Endothelial cell of umbilical vein (primary cell): ENCODE results near the gene KCNJ5. TPM values are rescaled to one million over a fixed set of nuclear protein-coding genes. Genes with fewer than 3 reads are reported as not detected.
"Not testable (repeated sequence)": the region's sequence is repeated elsewhere in the genome, so short reads cannot be mapped to it uniquely, and the experiment has no call there.

Source experiments
- BruUV-seq: library from RNA; stranded (reverse); fragments of 400-500 nt; replicated peaks from 2 replicates; lab custom pipeline; 2021; lab: Mats Ljungman, UMichigan
- CTCF ChIA-PET: fragments of 300-600, 350-600 bp; sonication (Branson Sonifier 250); formaldehyde crosslinking; loops from one replicate; lab custom pipeline; 2021; ENCODE audit warnings: antibody characterized with exemption, inconsistent platforms; lab: Charles Lee
- POLR2A ChIA-PET: fragments of 300-600, 350-600 bp; sonication (Branson Sonifier 250); formaldehyde crosslinking; loops from one replicate; lab custom pipeline; 2021; ENCODE audit warnings: antibody characterized with exemption, inconsistent platforms; lab: Charles Lee
- DNase-seq: peaks from one replicate; pipeline ENCODE4 v3.0.0-alpha.2; 2011; ENCODE audit warnings: low read depth, low spot score
- FAIRE-seq: peaks from 2 replicates; lab custom pipeline; 2011; peaks lifted over from hg19 to GRCh38; lab: Jason Lieb, UNC
- H2AFZ ChIP-seq: 2 replicates; pipeline ENCODE4 v1.6.0; 2012; ENCODE audit warnings: low read depth, low read length, control low read depth, inconsistent platforms
- H3K27ac ChIP-seq: 2 replicates; pipeline ENCODE4 v1.5.1; 2011; ENCODE audit warnings: low read depth, mild to moderate bottlenecking, control low read depth, low read length, moderate library complexity; ENCODE audit not compliant: insufficient read depth
- H3K27me3 ChIP-seq, 2 experiments: 2 replicates each; pipeline versions ENCODE4 v1.6.0 to v1.6.1; 2011; ENCODE audit warnings: low read length in 2 of 2, mixed read lengths in 1 of 2; ENCODE audit not compliant: control insufficient read depth in 2 of 2, insufficient read depth in 2 of 2
- H3K36me3 ChIP-seq, 2 experiments: 2 replicates in 1 of 2; 3 replicates in 1 of 2; pipeline ENCODE4 v1.5.1; 2011; ENCODE audit warnings: low read length in 2 of 2, mild to moderate bottlenecking in 1 of 2, moderate library complexity in 1 of 2; ENCODE audit not compliant: control insufficient read depth in 2 of 2, insufficient read depth in 2 of 2; ENCODE audit errors: extremely low read depth in 1 of 2
- H3K4me1 ChIP-seq: 3 replicates; pipeline ENCODE4 v1.5.1; 2011; ENCODE audit warnings: mild to moderate bottlenecking, low read length; ENCODE audit not compliant: control insufficient read depth, insufficient read depth; ENCODE audit errors: extremely low read depth
- H3K4me2 ChIP-seq: 2 replicates; pipeline ENCODE4 v1.6.1; 2011; ENCODE audit warnings: low read length, control low read depth, mixed read lengths; ENCODE audit not compliant: insufficient read depth
- H3K4me3 ChIP-seq, 3 experiments: fragments of 200-600 bp in 1 of 3; sonication (generic), shearing (Covaris generic) in 1 of 3; replicated peaks in 1 of 3; 2 replicates each; pipeline ENCODE4 v1.5.1; 2011 to 2016; ENCODE audit warnings: control low read depth in 3 of 3, low read length in 3 of 3, mild to moderate bottlenecking in 2 of 3, inconsistent platforms in 1 of 3, low read depth in 1 of 3, moderate library complexity in 1 of 3; ENCODE audit not compliant: insufficient read depth in 1 of 3
- H3K79me2 ChIP-seq: 2 replicates; pipeline ENCODE4 v1.6.0; 2012; ENCODE audit warnings: low read length, inconsistent platforms; ENCODE audit not compliant: control insufficient read depth, insufficient read depth
- H3K9ac ChIP-seq: replicated peaks from 2 replicates; pipeline ENCODE3; 2011; ENCODE audit warnings: low read length, control low read depth; ENCODE audit not compliant: insufficient read depth; ENCODE audit errors: extremely low read depth
- H3K9me1 ChIP-seq: replicated peaks from 3 replicates; pipeline ENCODE4 v1.6.0; 2011; ENCODE audit warnings: mild to moderate bottlenecking, low read length; ENCODE audit not compliant: control insufficient read depth, insufficient read depth; ENCODE audit errors: extremely low read depth
- H3K9me3 ChIP-seq: replicated peaks from 2 replicates; pipeline ENCODE4 v1.5.1; 2012; ENCODE audit warnings: low read length, inconsistent platforms; ENCODE audit not compliant: control insufficient read depth, insufficient read depth
- H4K20me1 ChIP-seq: replicated peaks from 2 replicates; pipeline ENCODE3; 2011; ENCODE audit warnings: mild to moderate bottlenecking, low read length; ENCODE audit not compliant: control insufficient read depth, insufficient read depth; ENCODE audit errors: extremely low read depth
- EZH2 ChIP-seq: IDR thresholded peaks from 2 replicates; pipeline ENCODE4 v1.6.1; 2012; ENCODE audit warnings: borderline replicate concordance, low read depth, mild to moderate bottlenecking, moderate library complexity, low read length, inconsistent platforms; ENCODE audit not compliant: severe bottlenecking
- JUN ChIP-seq: IDR thresholded peaks from 2 replicates; pipeline ENCODE4 v1.6.1; 2011; ENCODE audit warnings: borderline replicate concordance, low read depth; ENCODE audit not compliant: insufficient read length, insufficient read depth
- MAX ChIP-seq: IDR thresholded peaks from 2 replicates; pipeline ENCODE4 v1.6.1; 2011; ENCODE audit not compliant: insufficient read depth, insufficient read length
- POLR2A ChIP-seq: IDR thresholded peaks from 2 replicates; pipeline ENCODE4 v1.6.1; 2012; ENCODE audit warnings: low read depth, mild to moderate bottlenecking, control low read depth, low read length
- dilution Hi-C: fragments of 300-500 bp; cut with MboI; formaldehyde crosslinking; loops from one replicate; pipeline ENCODE4 v1.15.0; 2019; ENCODE audit warnings: low sequenced_read_pairs; ENCODE audit not compliant: extremely low pct_ligation_motif_present
- intact Hi-C: fragments of 100-400 bp; cut with micrococcal nuclease; formaldehyde crosslinking; loops from one replicate; pipeline ENCODE4 v1.10.0; 2022
- polyA plus RNA-seq, 4 experiments: library from polyadenylated mRNA; depleted of rRNA in 3 of 4; stranded (reverse) in 3 of 4; unstranded in 1 of 4; fragments of >200 nt; gene quantifications; 2 replicates each; pipeline versions ENCODE4 v1.2.1 to v1.2.3, GENCODE V29; 2011 to 2012; ENCODE audit warnings: missing spikeins in 1 of 4
- total RNA-seq: library from RNA; stranded (reverse); gene quantifications from 2 replicates; pipeline ENCODE4 v1.2.3, GENCODE V29; 2021

The KCNJ5 gene
- total and polyA plus RNA-seq, 2 donors (not counting 3 experiments of a cell fraction or from before 2014, with no cell fraction given) = 0.13 TPM; not detected in 1

GRCh38 chr11:128917144-128917724, 26.1 kb downstream of the KCNJ5 start:
- no TSS peak for BruUV-seq
- H2AFZ ChIP-seq = no peak overlapping the region
- H3K9me1 ChIP-seq = no peaks in the 10 kb centered on the region
- H3K79me2 ChIP-seq = no peaks in the 10 kb centered on the region
- no peak for TF ChIP-seq POLR2A
- H4K20me1 ChIP-seq = no peaks in the 10 kb centered on the region
- H3K4me3 ChIP-seq = no peak overlapping the region
- H3K27ac ChIP-seq = no peak overlapping the region
- no peak overlapping the region for H3K4me2 ChIP-seq
- FAIRE-seq = no peak
- no peaks in the 10 kb centered on the region for H3K36me3 ChIP-seq
- H3K9me3 ChIP-seq = no peaks in the 10 kb centered on the region
- H3K4me1 ChIP-seq = no peaks in the 10 kb centered on the region
- no peak overlapping the region for H3K9ac ChIP-seq
- ChIA-PET CTCF (interaction anchor here (1.0 kb wide), 1 partner anchor 32 kb away, joined by 3 read pairs; no protein-coding TSS in a partner anchor), POLR2A (no interaction called here)
- H3K27me3 ChIP-seq = peaks cover 5 to 6% of the 10 kb centered on the region in 2 experiments
- intact Hi-C loops (no loop called here), dilution Hi-C loops (no loop called here)
- no peak for DNase-seq

- H3K4me2 ChIP-seq = no peak overlapping the region
- CTCF ChIA-PET = interaction anchor here (0.8 to 2.1 kb wide), 4 partner anchors 17 to 37 kb away, joined by 4 to 9 read pairs (median 5); no protein-coding TSS in a partner anchor
- no peak for FAIRE-seq
- TF ChIP-seq EZH2 (no peak), MAX (no peak), JUN (no peak)
- no peak overlapping the region for H2AFZ ChIP-seq
- H3K27ac ChIP-seq = no peak overlapping the region
- H4K20me1 ChIP-seq = no peaks in the 10 kb centered on the region
- H3K36me3 ChIP-seq = no peaks in the 10 kb centered on the region
- H3K9me1 ChIP-seq = no peaks in the 10 kb centered on the region
- H3K9me3 ChIP-seq = no peaks in the 10 kb centered on the region
- intact Hi-C loops = no loop called here
- DNase-seq = no peak
- H3K27me3 ChIP-seq = peaks cover 3 to 5% of the 10 kb centered on the region in 2 experiments
- dilution Hi-C loops = no loop called here
- H3K9ac ChIP-seq = no peak overlapping the region
- no peaks in the 10 kb centered on the region for H3K4me1 ChIP-seq
- H3K79me2 ChIP-seq = no peaks in the 10 kb centered on the region
- H3K4me3 ChIP-seq = no peak overlapping the region
- POLR2A ChIA-PET = no interaction called here
- BruUV-seq = no TSS peak
These were observed 28.1 kb downstream of the KCNJ5 start for GRCh38 chr11:128919216-128919615.

GRCh38 chr11:128919635-128920034, 28.5 kb downstream of the KCNJ5 start:
- not testable (repeated sequence) for DNase-seq

More at GRCh38 chr11:128919635-128920034, 28.5 kb downstream of the KCNJ5 start:
- H2AFZ ChIP-seq, BruUV-seq, H3K9ac ChIP-seq, H3K36me3 ChIP-seq, FAIRE-seq, H3K27me3 ChIP-seq, H3K9me1 ChIP-seq, H3K4me1 ChIP-seq, H3K9me3 ChIP-seq, H4K20me1 ChIP-seq, H3K79me2 ChIP-seq, dilution Hi-C loops, H3K4me3 ChIP-seq, POLR2A ChIA-PET, H3K27ac ChIP-seq, H3K4me2 ChIP-seq, intact Hi-C loops: not testable (repeated sequence)
- CTCF ChIA-PET = interaction anchor here (1.2 to 2.1 kb wide), 3 partner anchors 33 to 37 kb away, joined by 4 to 9 read pairs (median 6); no protein-coding TSS in a partner anchor
